ENCODE data around the gene DRAM1.
A peak's percentile ranks its signal among the peaks of the same experiment; 100 is the strongest.

DRAM1 gene, protein sequence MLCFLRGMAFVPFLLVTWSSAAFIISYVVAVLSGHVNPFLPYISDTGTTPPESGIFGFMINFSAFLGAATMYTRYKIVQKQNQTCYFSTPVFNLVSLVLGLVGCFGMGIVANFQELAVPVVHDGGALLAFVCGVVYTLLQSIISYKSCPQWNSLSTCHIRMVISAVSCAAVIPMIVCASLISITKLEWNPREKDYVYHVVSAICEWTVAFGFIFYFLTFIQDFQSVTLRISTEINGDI

DNA sequence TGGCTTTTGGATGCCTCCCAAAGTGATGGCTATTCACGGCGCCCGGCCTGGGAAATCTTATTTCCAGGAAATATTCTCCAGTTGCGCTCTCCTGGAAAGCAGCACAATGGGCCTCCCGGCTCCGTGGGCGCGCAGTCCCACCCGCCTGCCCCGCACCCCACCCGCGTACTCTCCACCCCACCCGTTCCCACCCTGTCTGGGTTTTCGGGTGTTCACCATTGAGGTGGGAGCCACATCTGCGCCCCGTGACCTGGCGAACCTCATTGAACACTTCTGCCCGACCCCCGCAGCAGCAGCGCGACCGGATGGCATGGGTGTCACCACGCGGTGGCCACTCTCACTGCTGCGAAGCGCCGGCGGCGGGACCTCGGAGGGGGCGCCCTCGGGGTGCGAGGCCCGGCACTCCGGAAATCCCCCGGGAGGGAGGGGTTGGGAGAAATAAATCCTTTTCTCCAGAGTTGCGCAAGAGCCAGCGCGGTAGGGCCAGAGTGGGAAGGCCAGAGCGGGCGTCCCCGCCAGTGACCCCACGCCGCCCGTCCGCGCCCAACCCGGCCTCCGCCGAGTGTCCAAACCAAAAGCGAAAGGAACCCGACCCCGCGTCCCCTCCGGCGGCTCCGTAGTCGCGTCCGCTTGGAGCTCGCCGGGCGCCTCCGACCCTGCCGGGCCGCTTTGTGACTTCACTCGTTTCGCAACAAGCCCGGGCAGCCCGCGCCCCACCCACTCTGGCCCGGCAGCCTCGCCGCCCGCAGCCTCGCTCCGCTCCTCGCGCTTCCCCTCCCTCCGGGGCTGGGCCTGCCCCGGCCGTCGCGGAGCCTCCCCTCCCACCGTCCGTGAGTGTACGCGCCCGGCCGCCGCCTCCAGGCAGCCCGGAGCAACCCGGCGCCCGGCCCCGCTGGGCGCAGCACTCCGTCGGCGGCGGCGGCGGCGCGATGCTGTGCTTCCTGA lies at the start of gene DRAM1:
Gene DRAM1, plus strand, starts transcription at position 720 of the 945 bp plus-strand sequence. Its CDS starts 210 bp downstream, at position 930.
- no peaks in the 10 kb centered on the region for H3K36me3 Mint-ChIP-seq (ENCODE audit: low read depth)
- H3K27ac Mint-ChIP-seq = peak within 1 kb of the TSS; percentile 87
- peak within 1 kb of the TSS; percentile 83 for H3K4me3 Mint-ChIP-seq
- H3K4me1 Mint-ChIP-seq (ENCODE audit: low read depth) = peaks cover 17% of the 10 kb centered on the region
- H3K9me3 Mint-ChIP-seq = no peaks in the 10 kb centered on the region
- H3K27me3 Mint-ChIP-seq = no peaks in the 10 kb centered on the region

GRCh38 chr12:101828463-101829196 lies 48.8 kb upstream of the DRAM1 start:
- Mint-ChIP-seq H3K4me3 (peak overlapping the region; percentile 94), H3K27ac (peak overlapping the region; percentile 59), H3K27me3 (no peaks in the 10 kb centered on the region), H3K36me3 (ENCODE audit: low read depth) (peaks cover 8% of the 10 kb centered on the region), H3K9me3 (no peaks in the 10 kb centered on the region), H3K4me1 (ENCODE audit: low read depth) (peaks cover 66% of the 10 kb centered on the region)

DNA sequence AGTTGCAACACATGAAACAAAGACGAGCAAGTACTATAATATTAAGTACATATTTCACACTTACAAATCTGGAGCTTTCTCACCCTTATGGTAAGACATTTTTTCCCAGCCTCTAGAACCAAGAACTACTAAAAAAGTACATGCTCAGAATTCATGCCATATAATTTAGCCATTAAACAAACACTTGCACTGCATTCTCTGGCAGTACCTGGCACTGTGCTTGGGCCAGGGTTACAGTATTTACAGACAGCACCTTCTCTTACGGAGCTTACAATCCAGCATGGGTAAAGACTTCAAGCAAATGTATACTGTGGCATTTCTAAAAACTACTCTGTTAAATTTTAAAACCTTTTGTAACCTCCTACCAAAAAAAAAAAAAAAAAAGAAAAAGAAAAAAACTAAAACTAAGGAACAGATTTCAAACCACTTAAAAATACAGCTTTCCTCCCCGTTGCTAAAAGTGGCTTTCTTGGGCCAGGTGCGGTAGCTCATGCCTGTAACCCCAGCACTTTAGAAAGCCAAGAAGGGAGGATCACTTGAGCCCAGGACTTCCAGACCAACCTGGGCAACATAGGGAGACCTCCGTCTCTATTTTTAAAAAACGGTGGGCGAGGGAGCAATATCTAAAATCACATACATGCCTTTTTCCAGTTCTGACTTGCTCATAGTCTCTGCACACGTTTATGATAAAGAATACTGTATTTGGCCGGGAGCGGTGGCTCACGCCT lies 47.6 kb upstream of the DRAM1 start:
- H3K4me1 Mint-ChIP-seq (ENCODE audit: low read depth) = peaks cover 56% of the 10 kb centered on the region
- peaks cover 8% of the 10 kb centered on the region for H3K36me3 Mint-ChIP-seq (ENCODE audit: low read depth)
- peak overlapping the region; percentile 94 for H3K4me3 Mint-ChIP-seq
- no peaks in the 10 kb centered on the region for H3K9me3 Mint-ChIP-seq
- no peaks in the 10 kb centered on the region for H3K27me3 Mint-ChIP-seq
- H3K27ac Mint-ChIP-seq = peak overlapping the region; percentile 91

- peaks cover 8% of the 10 kb centered on the region for H3K36me3 Mint-ChIP-seq (ENCODE audit: low read depth)
- no peaks in the 10 kb centered on the region for H3K9me3 Mint-ChIP-seq
- no peaks in the 10 kb centered on the region for H3K27me3 Mint-ChIP-seq
- peaks cover 48% of the 10 kb centered on the region for H3K4me1 Mint-ChIP-seq (ENCODE audit: low read depth)
- H3K27ac Mint-ChIP-seq = peak within 1 kb of the TSS; percentile 91
- H3K4me3 Mint-ChIP-seq = peak within 1 kb of the TSS; percentile 94
These were observed 46.7 kb upstream of the DRAM1 start, which contains the start of gene GNPTAB for GRCh38 chr12:101830367-101831325. Gene GNPTAB, minus strand, starts transcription at chr12:101830959. Its CDS starts 284 bp downstream, at chr12:101830675.

- Mint-ChIP-seq H3K36me3 (ENCODE audit: low read depth) (peaks cover 4% of the 10 kb centered on the region), H3K27ac (peak overlapping the region; percentile 21), H3K4me1 (ENCODE audit: low read depth) (peaks cover 35% of the 10 kb centered on the region), H3K4me3 (no peak overlapping the region), H3K27me3 (no peaks in the 10 kb centered on the region), H3K9me3 (no peaks in the 10 kb centered on the region)
These were observed 45.4 kb upstream of the DRAM1 start for GRCh38 chr12:101832030-101832429.

GRCh38 chr12:101838628-101839323 lies 38.6 kb upstream of the DRAM1 start:
- no peaks in the 10 kb centered on the region for H3K36me3 Mint-ChIP-seq (ENCODE audit: low read depth)
- H3K4me1 Mint-ChIP-seq (ENCODE audit: low read depth) = peaks cover 11% of the 10 kb centered on the region
- no peaks in the 10 kb centered on the region for H3K9me3 Mint-ChIP-seq
- H3K27me3 Mint-ChIP-seq = no peaks in the 10 kb centered on the region
- no peak overlapping the region for H3K4me3 Mint-ChIP-seq
- H3K27ac Mint-ChIP-seq = no peak overlapping the region

GRCh38 chr12:101839324-101840283 lies 37.8 kb upstream of the DRAM1 start:
- Mint-ChIP-seq H3K4me1 (ENCODE audit: low read depth) (peaks cover 11% of the 10 kb centered on the region), H3K9me3 (no peaks in the 10 kb centered on the region), H3K36me3 (ENCODE audit: low read depth) (no peaks in the 10 kb centered on the region), H3K27me3 (no peaks in the 10 kb centered on the region), H3K27ac (no peak overlapping the region), H3K4me3 (no peak overlapping the region)

- H3K27me3 Mint-ChIP-seq = no peaks in the 10 kb centered on the region
- H3K36me3 Mint-ChIP-seq (ENCODE audit: low read depth) = no peaks in the 10 kb centered on the region
These were observed 36.3 kb upstream of the DRAM1 start for GRCh38 chr12:101841069-101841468.

GRCh38 chr12:101845137-101845711 lies 32.2 kb upstream of the DRAM1 start:
- H3K36me3 Mint-ChIP-seq (ENCODE audit: low read depth) = no peaks in the 10 kb centered on the region
- no peaks in the 10 kb centered on the region for H3K9me3 Mint-ChIP-seq
- H3K27me3 Mint-ChIP-seq = no peaks in the 10 kb centered on the region

More at GRCh38 chr12:101841069-101841468, 36.3 kb upstream of the DRAM1 start:
- H3K9me3 Mint-ChIP-seq = no peaks in the 10 kb centered on the region
- H3K27ac Mint-ChIP-seq = no peak overlapping the region
- H3K4me3 Mint-ChIP-seq = no peak overlapping the region
- H3K4me1 Mint-ChIP-seq (ENCODE audit: low read depth) = peaks cover 11% of the 10 kb centered on the region

DNA sequence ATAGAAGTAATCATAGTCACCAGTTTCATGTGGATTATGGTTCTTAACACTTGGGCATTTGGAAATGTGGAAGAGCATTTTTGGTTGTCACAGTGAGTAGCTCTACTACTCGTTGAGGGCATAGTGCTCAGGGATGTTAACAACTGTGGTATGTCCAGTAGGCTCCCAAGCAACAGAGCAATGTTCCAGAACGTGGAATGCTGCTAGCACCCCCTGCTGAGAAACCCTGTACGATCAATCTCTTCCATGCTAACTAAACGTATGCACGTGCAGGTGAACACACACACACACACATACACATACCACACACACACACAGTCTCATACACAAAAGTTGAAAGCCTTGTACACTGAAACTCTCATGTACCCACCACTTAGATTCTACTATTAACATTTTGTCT lies 30.1 kb upstream of the DRAM1 start:
- no peak overlapping the region for H3K4me3 Mint-ChIP-seq
- peaks cover 7% of the 10 kb centered on the region for H3K4me1 Mint-ChIP-seq (ENCODE audit: low read depth)
- H3K27me3 Mint-ChIP-seq = no peaks in the 10 kb centered on the region
- H3K27ac Mint-ChIP-seq = no peak overlapping the region
- no peaks in the 10 kb centered on the region for H3K36me3 Mint-ChIP-seq (ENCODE audit: low read depth)
- no peaks in the 10 kb centered on the region for H3K9me3 Mint-ChIP-seq

More at GRCh38 chr12:101845137-101845711, 32.2 kb upstream of the DRAM1 start:
- no peak overlapping the region for H3K4me3 Mint-ChIP-seq
- no peak overlapping the region for H3K27ac Mint-ChIP-seq
- H3K4me1 Mint-ChIP-seq (ENCODE audit: low read depth) = peaks cover 3% of the 10 kb centered on the region

- Mint-ChIP-seq H3K9me3 (no peaks in the 10 kb centered on the region), H3K4me3 (no peak overlapping the region), H3K36me3 (ENCODE audit: low read depth) (no peaks in the 10 kb centered on the region), H3K27ac (no peak overlapping the region), H3K4me1 (ENCODE audit: low read depth) (peaks cover 18% of the 10 kb centered on the region), H3K27me3 (no peaks in the 10 kb centered on the region)
These were observed 27.2 kb upstream of the DRAM1 start for GRCh38 chr12:101850199-101850598.

GRCh38 chr12:101852998-101853397 lies 24.4 kb upstream of the DRAM1 start:
- no peaks in the 10 kb centered on the region for H3K36me3 Mint-ChIP-seq (ENCODE audit: low read depth)
- H3K27me3 Mint-ChIP-seq = no peaks in the 10 kb centered on the region
- H3K4me1 Mint-ChIP-seq (ENCODE audit: low read depth) = peaks cover 28% of the 10 kb centered on the region
- H3K9me3 Mint-ChIP-seq = no peaks in the 10 kb centered on the region
- no peak overlapping the region for H3K27ac Mint-ChIP-seq
- no peak overlapping the region for H3K4me3 Mint-ChIP-seq
